Epidermal melanocyte (primary cell): ENCODE measurements around the gene PDZD2.
"Not testable (repeated sequence)": the region's sequence is repeated elsewhere in the genome, so short reads cannot be mapped to it uniquely, and the experiment has no call there.

Source experiments
- DNase-seq: peaks from one replicate; pipeline ENCODE4 v3.0.0; 2011; ENCODE audit warnings: low spot score; ENCODE audit not compliant: insufficient read length

Gene PDZD2

DNA sequence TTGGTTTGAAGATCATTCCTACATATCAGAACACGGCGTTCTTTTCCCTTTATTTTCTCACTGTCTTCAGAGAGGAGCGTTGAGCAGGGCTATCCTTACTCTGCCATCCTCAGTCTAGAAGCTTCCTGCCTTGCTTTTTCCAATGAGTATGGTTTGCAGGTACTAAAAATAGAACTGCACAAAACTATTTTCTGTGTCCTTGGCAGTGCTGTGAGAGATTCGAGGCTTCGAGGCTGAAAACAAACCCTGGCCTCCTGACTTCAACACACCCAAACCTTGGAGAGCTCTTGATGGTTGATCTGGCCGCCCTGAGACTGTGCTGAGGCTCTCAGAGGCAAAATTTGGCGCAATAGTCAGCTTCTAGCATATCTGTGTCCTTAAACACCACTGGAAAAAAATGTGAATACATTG lies 456.3 kb downstream of the PDZD2 start:
- no peak for DNase-seq

DNA sequence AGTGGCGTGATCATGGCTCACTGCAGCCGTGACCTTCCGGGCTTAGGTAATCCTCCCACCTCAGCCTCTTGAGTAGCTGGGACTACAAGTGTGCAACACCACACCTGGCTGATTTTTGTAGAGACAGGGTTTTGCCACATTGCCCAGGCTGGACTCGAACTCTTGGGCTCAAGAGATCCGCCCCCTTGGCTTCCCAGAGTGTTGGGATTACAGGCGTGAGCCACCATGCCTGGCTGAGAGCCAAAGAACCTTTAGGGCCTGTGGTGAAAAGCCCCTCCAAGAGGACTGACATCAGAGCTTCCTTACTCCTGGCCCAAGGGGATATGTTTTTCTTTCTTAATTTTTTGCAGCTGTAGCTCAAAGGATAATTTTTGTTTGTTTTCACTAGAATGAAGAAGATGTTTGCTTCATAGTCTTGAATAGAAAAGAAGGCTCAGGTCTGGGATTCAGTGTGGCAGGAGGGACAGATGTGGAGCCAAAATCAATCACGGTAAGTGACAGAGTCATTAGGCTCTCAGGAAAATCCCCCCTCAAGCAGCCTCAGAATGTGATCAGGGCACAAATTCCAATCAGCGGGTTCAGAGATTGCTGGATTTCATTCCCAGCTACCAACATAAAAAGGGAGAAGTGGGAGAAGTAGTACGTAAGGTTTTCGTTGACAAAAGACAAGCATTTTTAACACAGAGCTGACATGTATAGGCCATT lies 458.1 kb downstream of the PDZD2 start:
- DNase-seq: no peak

DNA sequence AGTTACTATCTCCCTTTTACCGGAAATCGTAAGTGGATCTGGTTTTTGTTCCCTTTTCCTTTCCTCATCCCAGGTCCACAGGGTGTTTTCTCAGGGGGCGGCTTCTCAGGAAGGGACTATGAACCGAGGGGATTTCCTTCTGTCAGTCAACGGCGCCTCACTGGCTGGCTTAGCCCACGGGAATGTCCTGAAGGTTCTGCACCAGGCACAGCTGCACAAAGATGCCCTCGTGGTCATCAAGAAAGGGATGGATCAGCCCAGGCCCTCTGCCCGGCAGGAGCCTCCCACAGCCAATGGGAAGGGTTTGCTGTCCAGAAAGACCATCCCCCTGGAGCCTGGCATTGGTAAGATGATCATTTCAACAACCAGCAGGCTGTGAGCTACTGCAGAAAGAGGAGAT lies 459.4 kb downstream of the PDZD2 start:
- no peak for DNase-seq

DNA sequence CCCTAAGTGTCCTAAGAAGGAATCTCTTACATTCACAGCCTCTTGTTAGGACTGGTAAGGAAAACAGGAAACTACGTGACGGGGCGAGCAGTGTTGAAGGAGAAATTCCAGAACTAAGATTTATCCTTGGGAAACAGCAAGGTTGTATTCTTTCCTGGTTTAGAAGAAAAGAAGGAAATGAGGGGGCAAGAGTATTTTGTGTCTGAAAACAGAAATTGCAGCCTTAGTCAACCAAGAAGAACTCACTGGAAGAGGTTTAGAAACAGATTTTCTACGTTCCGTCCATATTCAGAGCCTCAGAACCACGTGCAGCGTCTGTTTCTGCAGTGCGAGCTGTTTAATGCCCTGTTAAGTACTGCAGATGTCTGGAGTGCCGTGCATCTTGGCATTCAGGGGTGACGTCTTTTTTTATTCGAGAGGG lies 460.0 kb downstream of the PDZD2 start:
- no peak for DNase-seq

DNA sequence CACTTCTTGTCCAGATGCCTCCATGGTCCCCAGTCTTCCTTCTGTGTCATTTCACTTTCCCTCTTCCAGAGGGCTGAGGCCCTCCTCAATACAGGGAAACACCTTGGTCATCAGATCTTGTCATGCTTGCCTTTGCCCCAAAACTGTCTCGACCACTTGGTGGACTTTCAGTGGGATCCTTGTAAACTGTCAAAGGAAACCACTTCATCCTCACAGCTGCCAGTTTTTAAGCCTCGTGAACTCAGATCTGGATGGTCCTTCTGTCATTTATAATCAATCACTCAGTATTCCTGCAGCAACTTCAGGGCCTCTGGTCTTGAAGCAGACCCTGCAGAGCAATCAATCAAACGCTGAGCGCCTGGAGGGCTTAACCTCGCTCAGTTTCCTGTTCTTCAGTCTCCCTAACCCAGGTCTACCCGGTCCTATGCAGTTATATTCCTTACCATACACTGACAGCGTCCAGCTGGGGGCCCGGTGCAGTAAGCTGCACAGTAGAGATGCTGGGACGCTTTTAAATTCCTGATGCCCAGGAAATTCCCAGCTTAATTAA lies 460.6 kb downstream of the PDZD2 start:
- DNase-seq: no peak

DNA sequence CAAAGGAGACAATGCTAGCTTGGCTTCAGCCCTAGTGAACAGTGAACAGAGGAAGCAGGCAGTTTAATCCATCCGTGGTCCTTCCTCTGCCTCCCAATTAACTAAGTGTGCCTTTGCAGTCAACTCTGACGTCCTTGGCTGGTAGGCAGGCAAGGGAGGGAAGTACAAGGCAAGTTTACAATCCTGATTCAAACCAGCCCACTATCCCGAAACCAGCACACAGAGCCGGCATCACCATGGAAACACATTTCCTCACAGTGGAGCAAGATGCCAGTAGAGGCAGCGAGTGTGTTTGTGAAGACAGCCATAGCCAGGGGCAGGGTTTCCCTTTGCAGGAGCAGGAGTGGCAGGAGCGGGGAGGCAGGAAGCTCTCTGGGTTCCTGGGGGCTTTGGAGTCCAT lies 461.3 kb downstream of the PDZD2 start:
- no peak for DNase-seq

DNA sequence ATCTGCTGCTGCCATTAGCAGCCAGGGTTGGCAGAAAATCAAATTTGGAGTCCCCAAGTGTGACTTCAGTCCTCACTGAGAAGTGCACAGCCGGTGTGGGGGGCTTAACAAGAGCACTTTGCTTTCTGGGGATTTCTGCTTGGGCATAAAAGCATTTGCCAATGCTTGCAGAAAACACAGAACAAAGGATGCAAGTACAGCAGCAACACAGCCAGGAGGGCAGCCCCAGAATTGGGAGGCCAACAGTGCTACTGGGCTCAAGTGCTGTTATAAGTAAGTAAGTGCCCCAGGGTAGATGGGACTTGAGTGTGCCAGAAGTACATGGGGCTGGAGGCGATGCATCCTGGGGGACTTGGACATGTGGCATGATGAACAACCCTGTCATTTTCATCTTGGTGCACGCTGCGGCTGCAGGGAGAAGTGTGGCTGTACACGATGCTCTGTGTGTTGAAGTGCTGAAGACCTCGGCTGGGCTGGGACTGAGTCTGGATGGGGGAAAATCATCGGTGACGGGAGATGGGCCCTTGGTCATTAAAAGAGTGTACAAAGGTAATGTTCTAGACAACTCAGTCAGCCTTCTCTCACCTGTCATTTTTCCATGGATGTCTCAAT lies 461.9 kb downstream of the PDZD2 start:
- no peak for DNase-seq

DNA sequence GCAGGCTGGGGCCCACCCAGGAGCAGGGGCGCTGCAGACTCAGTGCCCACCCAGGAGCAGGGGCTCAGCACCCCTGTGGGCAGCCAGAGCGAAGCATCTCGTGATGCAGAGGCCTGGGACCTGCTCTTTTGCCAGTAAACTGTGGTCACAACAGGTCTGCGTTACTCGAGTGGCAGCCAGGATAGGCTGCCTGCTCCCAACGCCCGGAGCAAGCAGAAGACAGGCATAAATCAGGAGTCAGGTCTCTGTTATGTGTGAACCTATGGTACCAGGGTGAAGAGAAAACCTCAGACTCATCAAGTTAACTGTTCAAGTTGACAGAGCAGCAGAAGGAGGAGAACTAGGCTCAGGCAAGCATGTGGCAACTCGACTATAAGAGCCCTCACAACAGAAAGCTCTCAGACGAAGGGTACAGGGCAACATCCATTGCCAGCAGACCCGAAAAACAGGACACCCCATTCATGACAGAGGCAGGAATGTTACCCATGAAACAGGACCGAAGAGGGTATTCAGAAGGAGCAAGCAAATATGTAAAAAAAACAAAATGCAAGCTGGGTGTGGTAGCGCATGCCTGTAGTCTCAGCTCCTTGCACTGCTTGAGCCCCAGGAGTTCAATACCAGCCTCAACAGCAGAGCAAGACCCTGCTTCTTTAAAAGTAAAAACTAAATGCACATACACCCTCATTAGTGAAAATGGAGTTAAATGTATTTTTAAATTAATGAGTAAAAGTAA lies 463.5 kb downstream of the PDZD2 start:
- no peak for DNase-seq

DNA sequence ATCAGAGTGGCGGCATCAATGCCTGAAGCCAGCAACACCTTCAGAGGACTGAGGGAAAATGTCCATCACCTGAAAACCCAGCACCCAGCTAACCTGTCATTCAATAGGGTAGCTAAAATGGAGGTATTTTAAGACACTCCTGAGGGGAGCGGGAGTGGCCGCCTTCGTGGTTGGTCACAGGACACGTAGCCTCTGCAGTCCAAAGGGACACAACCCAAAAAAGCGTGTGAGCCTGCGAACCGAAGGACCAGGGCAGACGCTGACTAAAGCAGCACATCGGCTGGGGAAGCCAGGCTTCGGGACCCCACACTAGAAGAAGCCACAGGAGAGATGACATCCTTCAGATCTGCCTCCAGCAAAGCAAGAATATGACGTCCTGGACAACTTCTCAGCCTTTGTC lies 464.6 kb downstream of the PDZD2 start:
- no peak for DNase-seq

DNA sequence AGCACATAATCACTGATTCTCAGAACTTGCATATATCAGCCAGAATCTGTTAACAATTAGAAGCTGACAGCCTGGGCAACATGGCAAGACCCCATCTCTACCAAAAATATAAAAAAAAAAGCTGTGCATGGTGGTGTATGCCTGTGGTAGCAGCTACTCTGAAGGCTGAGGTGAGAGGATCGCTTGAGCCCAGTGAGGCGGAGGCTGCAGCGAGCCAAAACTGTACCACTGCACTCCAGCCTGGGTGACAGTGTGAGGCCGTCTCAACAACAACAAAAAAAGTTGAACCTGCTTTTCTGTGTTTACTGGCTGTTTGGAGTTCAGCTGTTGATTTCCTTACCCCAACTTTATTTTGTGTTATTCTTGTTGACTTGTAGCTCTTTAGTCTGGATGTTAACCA lies 468.4 kb downstream of the PDZD2 start:
- DNase-seq: no peak

DNA sequence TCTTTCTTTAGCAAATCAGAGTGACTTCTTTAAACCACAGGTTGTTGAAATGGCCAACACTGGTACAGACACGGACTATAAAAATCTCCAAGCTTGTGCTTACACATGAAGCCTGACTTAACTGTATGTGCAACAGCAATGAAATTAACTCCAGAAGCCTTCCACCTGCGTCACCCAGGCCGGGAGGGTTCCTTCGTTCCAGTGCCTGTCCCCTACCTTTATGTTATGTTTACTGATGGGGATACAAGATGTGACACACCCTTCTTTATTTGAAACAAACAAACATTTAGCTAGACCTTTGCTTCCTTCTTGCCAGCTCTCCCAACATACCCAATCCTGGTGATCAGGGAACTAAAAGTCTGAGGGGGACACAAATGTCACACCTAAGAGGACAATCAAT lies 469.2 kb downstream of the PDZD2 start:
- no peak for DNase-seq

DNA sequence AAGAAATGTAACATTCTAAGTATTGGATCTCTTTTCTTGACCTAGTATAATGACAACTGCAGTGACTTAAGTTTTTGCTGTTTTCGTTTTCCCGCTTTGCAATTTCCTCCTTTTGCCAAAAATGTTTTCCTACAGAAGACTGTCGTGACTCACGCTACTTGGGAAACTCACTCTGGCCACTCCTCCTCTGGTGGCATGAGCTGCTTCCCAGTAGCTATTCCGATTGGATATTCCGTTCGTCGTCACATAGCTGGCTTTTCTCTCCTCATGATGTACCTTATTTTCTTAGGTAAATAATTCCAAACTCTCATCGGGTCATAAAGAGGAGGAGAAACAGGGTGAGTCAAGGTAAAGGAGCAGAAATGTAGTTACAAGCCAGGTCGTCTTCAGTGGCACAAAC lies 470.3 kb downstream of the PDZD2 start:
- no peak for DNase-seq

DNA sequence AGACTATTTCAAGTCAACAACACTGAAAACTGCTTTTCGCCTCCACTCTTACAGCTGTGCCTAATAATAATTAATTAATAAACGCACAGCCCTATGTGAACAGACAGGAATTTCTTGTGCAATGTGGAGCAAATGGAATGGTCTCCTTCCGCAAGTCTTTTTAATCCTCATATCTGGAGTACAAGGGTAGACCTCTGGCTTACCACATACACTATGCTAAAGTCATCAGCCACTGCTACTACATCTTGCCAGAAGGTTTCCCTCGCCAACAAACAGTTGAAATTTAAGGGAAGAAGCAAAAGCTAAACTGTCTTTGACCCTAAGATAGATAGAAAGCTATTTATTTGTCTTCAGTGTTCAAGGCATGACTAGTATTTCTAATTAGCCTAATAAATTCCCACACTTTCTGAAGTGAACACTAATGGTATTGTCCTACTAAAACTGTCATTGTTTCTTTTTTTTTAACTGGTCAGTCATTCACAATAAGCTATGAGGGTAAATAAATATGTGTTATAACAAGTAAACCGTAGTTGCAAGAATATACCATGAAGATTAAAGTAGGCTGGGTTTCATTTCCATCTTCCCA lies 471.3 kb downstream of the PDZD2 start:
- no peak for DNase-seq

DNA sequence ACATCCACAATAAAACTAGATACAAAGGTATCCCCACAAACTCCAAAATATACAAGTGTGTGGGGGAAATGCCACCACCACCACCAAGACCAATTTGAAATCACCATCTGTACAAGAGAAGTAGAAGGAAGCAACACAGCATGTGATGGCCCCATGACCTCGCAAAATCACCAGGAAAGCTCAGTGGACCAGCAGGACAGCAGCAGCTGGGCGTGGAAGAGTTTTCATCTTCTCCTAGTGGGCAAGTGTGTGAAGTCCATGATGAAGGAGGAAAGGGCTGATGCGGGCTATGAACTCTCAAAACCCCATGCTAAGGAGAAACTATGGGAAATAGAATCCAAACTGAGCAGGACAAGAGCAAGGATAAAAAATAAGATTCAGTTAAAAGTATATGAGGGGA lies 477.1 kb downstream of the PDZD2 start:
- DNase-seq: no peak

DNA sequence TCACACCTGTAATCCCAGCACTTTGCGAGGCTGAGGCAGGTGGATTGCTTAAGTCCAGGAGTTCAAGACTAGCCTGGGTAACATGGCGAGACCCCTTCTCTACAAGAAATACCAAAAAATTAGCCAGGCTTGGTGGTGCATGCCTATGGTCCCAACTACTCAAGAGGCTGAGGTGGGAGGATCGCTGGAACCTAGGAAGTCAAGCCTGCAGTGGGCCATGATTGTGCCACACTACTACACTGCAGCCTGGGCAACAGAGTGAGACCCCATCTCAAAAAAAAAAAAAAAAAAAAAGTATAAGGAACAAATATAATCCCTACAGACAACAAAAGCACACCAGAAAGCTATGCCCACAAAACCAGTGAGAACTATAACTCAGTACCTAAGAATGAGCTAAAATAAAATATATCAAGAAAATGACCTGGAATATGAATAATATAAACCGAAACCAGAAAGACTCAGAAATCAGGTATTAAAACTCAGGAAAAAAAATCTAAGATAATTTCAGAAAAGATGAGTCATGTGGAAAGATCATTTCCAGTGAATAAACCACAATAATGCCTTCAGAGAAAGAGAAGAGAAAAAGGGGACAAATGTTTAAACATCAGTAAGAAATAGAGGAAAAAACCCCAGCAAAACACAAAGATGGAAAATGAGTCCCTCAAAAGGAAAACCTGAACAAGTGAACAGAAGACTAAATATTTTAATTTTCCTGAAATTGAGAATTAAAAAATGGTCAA lies 477.8 kb downstream of the PDZD2 start:
- no peak for DNase-seq

DNA sequence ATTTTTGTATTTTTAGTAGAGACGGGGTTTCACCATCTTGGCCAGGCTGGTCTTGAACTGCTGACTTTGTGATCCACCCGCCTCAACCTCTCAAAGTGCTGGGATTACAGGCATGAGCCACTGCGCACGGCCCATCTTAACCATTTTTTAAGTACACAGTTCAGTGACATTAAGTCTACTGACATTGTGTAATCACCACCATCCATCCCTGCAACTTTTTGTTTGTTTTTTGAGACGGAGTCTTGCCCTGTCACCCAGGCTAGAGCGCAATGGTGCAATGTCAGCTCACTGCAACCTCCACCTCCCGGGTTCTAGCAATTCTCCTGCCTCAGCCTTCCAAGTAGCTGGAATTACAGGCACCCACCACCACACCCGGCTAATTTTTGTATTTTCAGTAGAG lies 480.0 kb downstream of the PDZD2 start:
- not testable (repeated sequence) for DNase-seq

DNA sequence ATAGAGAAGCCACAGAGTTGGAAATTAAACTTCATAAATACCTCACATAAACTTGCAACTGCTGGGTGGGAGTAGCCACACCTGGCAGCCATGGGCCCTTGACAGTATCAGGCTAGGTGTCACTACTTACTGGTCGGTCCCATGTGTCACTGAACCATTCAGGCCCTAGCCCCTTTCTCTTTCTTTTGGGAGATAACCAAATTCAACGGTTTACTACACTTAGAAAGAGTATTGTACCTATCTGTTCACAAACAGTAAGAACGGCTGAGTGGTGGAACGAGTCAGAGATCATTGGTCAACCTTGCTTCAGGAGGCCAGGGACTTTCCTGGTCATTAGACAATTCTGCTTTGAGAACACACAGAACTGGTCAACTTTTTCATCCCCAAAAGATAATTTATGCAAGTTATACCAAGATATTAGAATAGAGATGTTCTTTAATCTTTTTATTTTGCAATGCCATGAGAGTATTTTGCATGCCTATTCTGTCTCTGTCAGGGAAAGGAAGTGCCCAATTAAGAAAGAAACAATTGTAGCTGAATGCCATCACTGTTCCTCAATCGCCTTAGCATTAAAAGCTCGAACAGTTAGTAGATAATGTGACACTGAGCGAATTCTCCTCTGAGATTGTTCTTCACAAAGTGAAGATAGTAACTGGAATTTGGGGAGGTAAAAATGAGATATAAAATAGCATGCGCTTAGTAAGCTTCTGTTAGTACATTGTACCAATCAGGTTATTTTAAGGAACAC lies 484.3 kb downstream of the PDZD2 start:
- no peak for DNase-seq

DNA sequence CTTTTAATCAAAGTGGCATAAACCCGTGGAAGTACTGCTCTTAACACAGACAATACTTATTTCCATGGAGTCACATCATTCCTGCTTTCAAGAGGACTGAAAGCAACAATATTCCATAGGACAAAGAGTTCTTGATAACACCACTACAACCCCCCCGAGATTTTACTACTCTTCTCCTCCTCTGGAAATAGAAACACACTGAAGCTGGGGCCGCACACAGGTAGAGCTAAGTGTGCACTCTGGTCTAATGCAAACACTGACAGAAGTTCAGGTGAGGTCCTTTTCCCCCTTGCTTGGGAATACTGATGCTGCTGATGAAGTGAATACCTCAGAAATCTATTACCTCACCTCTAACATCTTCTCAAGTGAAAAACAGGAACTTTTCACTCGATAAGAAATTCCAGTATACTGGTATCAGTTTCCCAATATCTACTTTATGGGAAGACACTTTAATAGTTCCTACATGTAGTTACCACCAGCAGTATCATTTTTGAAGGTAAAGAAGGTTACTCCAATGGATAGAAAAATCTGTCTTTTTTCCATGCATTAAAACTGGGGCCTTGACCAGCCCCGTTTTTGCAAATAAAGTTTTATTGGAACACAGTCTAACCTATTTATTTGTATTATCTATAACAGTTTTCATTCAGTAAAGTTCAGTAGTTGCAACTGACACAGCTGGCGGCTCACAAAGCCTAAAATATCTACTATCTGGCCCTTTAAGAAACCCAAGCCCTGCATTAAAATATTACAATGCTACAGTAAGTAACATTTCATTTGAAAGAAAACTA lies 485.2 kb downstream of the PDZD2 start:
- DNase-seq: no peak

DNA sequence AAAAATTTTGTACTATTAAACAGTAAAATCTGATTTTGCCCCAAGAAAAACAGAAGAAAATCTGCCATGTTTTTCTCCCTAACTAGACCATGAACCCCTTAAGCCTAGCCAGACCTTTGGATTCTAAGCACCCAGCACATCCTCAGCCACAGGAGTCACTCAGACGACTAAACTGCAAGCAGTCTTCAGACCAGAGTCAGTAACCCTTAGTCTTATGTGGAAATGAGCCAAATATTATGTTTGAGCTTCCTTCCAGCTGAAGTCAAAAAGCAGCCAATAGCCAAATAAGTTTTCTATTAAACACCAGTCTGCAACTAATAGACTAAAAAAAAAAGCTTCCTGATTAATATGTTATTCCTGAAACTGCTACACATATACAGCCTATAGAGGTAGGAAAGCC lies 487.8 kb downstream of the PDZD2 start:
- DNase-seq: no peak

DNA sequence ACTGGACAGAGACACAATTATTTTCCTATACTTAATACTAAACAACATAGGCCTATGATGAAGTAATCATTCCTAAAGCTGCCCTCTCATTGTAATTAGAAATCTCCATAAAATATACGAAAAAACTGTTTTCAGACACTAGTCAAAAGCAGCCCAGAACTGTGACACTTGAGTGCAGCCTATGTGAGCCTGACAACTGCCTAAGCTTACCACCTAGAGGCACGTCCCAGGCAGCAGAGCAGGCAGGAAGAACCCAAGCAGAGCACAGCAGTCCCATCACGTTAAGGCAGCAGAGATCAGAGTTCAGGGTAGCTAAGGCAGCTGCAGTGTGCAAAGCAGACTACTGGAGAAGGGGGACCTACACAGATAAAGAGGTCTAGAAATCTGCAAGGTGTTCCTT lies 488.8 kb downstream of the PDZD2 start:
- DNase-seq: no peak
